HG02798 (cell line): ENCODE data around the gene KLHL29.

ENCODE experiments used
- ATAC-seq: cut with Tn5 transposase; IDR thresholded peaks from one replicate; pipeline ENCODE4 v1.9.1; 2021; ENCODE audit warnings: mild to moderate bottlenecking; ENCODE audit not compliant: unreplicated experiment, poor library complexity

The KLHL29 gene

DNA sequence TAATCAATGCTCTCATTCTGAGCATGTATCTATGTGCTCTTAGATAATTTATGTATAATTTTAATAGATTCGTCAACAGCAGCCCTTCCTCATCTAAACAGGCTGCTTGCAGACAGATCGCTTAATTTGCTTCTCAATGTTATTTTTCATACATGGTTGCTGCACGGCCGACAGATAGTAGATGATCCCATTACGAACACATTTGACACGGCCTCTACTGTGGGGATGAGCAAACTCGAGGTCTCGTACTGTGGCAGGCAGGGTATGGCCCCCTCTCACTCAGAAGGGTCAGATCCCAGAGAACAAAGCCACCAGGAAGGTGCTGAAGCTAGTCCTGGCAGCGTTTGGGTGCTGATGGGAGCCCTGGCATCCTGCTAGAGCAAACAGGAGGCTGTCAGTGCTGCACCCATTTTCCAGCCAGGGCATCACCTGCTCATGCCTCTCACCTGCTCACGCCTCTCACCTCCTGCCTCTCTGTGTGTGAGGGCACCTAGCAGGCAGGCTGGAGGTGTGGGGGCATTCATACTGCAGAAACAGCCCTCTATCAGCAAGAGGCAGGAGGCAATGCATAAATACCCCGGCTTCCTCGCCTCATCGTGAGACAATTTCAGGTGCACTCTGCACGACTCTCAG, 80.0 kb downstream of the KLHL29 start:
- no peak for ATAC-seq

DNA sequence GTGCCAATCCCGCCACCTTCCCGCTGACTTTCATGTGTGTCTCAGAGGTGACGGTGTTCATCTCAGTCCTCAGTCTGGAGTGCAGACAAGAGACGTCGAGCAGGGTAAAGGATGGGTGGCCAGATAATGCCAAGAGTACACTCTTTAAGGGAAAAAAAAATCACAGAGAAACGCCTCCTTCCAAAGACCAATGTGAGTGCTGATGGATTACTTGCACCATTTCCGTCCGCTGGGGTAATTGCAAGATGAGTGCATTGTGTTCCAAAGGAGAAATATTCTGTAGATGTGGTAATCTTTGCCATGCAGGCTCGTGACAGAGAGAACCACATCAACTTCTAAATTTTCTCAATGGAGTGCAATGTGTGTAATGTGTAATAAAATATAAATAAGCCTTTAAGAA, 81.0 kb downstream of the KLHL29 start:
- no peak for ATAC-seq

DNA sequence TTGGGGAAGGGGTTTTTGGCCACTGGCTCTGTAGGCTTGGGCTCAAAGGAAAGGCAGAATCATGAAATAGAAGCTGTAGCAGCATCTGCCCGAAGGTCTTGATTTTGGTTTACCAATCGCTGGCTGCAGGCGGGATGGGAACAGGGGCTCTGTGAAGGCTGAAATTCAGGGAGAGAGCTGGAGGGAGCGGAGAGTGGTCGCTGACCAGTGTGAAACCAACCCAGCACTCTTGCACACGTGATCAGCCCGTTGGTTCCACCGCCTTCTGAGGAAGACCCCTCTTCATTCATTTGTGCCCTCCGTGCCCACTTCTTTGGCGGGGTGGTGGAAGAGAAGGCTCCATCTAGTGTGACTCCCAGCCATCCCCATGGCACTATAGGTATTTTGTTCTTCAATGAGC, 82.6 kb downstream of the KLHL29 start:
- ATAC-seq = no peak

DNA sequence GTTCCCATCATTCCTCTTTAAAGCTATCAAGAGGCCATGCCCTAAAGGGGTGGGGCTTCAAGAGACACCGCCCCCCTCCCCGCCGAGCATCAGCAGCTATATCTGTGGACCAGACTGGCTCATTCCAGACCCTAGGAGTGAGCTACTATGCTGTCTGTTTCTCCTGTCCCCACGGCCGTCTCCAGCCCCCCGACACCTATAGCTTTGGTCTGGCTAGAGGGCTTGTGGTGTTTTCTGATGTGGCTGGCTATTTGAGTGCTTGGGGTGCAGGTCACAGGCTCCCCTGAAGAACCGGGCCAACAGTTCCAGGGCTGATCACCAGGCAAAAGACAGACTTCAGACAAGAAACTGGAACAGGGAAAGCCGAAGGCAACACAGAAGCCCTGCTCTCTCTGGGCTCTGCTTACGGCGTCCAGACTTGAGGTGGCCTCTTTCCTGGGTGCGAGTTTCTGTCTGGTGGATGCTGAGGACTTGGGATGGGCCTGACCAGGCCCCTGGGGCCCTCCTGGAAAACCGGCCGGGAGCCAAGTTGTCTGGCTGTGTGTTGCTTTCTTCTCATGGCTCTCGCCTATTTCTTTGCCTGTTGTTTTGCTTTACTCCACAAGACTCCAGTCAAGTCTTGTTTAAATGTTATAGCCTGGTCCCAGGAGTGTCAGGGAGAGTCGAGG, 83.6 kb downstream of the KLHL29 start:
- no peak for ATAC-seq

DNA sequence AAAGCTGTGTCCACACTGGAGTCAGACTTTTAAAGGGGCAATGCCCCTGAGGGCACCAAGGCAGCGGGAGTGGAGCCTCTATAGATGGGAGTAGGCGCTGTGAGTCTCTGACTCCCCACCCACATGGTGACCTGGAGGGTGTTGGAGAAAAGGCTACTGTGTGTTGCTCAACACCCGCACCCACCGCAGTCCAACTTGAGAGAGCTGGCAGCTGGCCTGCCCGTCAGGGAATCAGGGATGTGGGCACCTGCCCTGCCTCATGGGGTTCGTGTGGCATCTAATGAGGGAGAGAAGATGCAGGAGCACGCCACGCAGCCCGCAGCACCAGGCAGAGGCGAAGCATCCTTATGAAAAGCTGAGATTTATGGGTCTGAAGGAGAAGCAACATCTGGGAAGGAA, 84.2 kb downstream of the KLHL29 start:
- no peak for ATAC-seq

DNA sequence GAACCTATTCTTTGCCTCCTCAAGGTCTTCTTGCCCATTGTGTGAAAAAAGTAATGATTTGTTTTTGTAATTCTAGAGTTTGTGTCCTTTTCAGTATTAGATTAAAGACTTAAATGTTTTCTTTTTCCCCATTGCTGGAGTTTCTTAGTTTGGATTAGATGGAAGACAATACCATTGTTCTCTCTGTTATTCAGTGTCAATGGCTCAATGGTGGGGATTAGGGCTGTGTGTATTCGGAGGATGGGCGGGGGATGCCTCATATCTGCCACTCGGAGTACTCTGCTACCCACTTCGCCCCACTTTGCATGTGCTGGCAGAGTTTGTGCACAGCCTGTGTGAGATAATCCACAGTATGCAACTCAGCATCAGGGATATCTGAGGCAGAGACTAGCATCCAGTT, 90.1 kb downstream of the KLHL29 start:
- no peak for ATAC-seq

DNA sequence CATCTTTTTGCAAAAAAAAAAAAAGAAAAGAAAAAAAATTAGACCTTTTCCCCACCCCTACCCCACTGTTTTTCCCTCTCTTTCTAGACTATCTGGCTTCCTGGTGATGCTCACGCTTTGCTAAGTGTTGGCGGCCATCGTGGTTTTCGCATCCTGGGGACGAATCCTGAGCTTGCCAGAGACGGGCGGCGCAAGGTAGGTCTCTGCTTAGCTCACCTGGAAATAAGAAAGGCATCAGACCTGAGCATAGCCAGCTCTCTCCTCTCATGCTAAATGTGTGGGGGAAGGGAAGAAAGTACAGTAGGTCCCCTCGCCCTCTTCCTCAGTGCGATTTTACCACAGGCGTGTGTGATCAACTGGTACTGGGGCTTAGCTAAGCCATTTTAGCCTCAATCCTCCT, 90.5 kb downstream of the KLHL29 start:
- no peak for ATAC-seq

DNA sequence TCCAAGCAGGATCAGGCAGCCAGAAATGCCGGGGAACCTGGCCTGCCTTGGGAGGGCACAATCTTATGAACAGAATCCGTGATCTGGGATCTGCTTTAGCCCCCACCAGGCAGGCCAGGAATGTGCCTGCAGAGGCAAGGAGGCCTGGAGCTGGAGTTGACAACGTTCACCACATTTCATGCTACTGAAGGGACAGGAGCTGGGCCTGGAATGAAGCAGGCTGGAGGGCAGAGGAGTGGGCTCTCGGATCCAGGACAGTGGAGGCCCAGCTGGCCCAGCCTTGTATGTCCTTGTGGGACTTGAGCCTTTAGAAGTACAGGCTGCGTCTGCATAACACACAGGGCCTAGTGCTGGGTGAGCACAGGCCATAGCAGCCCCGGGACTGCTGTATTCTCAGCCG, 91.8 kb downstream of the KLHL29 start:
- ATAC-seq = no peak

DNA sequence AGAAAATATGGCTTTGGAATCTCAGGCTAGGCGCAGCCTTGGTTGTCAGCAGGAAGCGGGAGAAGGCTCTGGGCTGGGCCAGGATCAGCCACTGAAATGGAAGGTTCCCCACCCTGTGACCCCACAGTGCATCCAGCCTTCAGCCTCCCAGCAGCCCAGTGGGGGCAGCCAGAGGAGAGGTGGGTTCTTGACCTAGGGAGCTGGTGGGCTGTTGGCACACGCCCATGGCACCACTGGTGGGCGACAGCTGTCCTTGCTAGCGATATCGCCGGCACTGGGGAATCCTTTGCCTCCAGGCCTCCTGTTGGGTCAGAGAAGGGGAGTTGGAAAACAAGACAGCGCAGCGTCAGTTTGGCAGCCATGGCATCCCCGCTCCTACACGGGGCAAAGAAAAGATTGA, 92.4 kb downstream of the KLHL29 start:
- no peak for ATAC-seq

DNA sequence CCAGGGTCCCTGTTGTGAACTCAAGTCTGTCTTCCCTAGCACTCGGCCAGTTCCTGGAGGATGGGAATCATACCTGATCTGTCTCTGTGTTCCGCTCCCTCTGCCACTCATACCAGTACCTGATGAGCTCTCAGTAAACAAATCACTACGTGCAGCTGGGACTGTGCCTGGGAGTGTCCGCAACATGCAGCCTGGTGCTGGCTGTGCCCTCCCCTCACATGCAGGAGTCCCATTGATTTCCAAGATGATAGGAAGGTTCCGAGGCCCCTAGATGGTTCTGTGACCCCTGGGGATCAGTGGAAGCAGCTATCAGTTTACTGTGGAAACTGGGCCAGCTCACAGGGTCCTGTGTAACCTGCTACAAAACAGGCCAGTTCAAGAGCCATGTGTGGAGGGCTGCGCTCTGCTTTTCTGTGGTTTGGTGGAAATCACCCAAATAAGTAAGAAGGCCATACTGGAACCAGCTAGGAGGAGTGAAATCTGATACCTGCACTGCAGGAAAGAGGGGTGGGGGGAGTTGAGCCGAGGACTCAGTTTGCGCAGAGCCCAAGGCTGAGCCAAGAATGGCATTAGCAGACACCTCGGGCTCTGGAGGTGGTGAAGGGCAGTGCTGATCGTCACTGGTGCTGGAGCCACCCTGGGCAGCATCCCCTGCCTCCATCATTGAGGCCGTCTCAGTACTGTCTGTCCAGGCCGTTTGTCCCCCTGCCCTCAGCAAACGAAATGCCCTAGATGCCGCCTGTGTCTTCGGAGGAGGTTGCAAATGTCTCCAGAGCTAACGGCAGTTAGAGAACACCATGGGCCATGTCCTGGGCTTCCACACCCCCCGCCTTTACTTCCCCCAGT, 93.3 kb downstream of the KLHL29 start:
- no peak for ATAC-seq

DNA sequence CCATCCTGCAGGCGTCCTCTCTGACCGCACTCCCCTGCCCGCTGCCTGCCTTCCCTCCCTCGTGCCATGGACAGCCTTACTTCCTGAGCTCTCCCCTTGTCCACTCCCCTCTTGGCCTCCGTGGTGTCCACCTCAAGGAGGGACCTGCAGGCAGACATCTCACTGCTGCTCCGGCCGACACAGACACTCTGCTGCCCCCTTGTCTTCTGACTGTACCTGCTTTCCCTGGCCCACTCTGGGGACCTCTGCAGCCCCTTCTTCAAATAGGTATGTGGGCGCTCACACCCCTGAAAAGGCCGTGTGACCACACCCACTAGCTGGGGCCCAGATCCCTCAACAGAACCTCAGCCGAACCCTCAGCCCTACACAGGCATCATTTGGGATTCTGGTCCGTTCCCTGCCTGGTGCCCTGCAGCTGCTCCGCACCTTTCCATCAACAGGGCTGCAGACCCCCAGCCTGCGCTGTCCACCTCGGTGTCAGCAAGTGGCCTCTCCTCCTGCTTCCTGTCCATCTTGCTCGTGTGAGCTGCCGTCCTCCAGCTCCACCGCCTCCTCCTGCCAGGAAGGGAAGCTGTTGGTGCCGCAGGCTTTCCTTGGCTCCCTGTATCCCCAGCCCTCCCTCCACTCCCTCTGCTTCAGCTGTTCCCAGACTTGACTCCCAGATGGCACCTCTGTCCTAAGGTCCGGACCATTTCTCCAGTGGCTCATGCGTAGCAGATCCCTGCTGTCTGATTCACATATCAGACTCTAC, 94.1 kb downstream of the KLHL29 start:
- ATAC-seq = no peak

DNA sequence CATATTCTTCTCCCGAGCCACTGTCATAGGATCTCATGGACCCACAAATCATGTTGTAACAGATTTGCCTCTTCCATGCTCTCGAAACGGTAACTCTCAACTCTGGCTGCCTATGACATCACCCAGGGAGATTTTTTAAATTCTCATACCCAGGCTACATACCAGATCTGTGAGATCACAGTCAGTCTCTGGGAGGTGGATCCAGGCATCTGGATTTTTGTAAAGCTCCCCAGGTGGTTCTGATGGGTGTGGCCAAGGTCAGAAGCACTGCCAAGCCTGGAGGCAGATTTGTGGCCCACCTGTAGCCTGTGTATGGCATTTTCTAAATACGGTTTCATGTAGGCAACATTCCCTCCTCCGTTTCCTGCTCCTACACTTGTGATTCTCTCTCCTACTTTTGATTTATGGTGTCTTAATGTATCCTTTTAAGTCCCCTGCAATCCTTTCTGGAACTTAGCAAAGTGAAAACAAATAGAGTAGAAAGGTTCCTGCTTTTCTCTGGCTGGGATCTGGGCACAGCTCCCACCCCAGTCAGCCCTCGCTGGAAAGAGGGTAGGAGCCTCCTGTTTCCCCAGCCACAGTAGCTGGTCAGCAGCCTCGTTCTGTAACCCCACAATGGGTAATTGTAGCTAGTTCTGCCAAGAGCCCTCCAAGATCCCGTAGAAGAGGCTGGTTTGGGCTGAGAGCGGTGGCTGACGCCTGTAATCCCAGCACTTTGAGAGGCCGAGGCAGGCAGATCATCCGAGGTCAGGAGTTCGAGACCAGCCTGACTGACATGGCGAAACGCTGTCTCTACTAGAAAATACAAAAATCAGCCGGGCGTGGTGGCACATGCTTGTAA, 96.2 kb downstream of the KLHL29 start:
- ATAC-seq = no peak

DNA sequence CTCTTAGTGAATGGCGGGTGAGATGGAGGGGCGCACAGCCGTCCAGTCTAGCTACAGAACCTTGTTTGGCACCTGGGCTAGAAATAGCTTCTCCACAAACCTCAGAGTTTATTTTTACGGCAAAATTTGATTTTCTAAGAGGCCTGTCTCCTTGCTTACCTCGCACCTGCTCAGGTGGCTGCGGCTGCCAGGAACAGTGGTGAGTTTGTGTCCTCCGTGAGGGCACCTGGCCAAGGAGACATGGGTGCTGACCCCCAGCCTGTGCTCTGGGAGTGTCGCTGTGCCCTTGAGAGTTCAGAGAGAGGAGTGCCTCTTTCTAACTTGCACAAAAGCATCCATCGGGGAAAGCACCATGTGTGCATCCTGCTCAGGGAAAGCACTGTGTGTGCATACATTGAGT, 97.2 kb downstream of the KLHL29 start:
- ATAC-seq = no peak

DNA sequence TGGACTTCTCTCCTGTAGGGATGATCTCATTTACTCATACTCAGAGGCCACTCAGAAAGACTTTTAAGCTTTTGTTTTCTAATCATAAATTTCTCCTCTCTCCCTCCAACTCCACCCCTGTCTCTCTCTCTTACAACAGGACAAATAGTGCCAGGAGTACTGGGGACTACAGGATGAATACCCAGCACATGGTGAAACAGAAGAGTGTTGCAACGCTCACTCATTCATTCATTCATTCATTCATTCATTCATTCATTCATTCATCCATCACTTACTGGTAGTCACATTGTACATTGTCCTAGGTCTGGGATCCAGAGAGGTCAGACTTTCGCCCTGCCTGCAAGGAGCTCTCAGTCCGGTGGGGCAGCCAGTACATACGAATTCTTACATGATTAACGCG, 97.6 kb downstream of the KLHL29 start:
- no peak for ATAC-seq

DNA sequence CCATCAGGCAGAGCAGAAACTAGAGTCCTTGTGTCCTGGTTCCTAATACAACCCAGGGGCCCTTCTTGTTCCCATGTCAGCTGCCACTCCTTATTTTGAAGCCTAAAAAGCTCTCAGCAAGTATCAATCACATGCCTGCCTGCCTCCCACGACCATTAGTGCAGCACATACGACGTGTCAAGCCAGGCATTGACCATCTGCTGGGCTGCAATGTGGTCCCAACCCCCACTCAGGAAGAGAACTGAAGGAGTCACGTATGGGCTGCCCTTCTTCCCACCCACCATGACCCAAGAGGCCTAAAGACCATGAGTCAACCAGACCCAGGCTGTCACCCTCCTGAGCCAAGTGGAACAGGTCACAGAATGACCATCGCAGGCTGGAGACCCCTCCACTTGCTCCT, 98.8 kb downstream of the KLHL29 start:
- ATAC-seq = no peak

DNA sequence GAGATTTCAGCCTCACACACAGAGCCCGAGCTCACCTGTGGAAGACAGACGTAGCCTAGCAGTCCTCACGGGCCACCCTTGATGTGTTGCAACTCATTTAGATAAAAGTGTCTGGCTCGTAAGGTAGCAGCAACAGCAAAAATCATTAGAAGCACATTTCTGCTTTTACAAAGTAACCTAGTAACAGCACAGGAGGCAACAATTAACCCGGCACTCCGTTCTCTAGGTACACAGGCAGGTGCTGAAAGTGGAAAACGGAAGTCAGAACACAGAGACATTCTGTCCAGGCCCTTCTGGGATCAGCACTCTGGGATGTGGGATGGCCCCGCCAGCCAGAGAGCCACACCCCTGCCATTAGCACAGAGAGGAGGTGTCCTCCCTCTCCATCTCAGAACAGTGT, 99.3 kb downstream of the KLHL29 start:
- no peak for ATAC-seq

DNA sequence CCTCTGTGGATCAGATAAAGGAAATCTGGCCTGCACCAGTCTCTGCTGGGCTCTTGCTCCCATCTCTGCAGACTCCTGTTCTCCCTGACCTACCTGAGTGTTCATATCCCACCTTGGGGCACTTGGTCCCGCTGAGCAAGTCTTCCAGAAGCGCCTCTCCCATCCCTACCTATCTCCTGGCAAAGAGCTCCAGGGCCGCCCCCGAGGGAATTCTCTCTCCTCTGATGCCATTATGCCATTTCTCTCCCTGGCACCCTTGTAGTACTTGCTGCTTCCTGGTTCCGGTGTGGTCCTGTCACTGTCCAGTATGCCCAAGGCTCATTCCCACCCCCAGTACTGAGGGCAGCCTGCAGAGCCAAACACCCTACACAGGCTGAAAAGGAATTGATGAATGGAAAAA, 99.8 kb downstream of the KLHL29 start:
- ATAC-seq = no peak

DNA sequence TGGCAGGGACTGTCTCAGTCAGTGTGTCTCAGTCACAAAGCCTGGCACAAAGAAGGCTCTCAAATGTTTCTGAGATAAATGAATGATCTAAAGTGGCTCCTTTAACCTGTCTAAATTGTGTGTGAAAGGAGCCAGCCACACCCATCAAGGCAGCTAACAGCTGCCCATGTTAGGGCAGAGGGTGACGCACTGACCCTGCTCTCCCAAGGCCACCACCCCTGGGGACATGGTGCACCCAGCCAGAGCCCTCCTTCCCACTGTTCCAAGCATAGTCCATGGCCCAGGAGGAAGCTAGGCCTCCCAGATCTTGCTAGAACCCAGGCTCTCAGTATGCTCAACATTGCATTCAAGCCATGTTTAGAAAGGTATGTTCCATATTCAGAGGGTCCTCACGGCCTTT, 100.3 kb downstream of the KLHL29 start:
- no peak for ATAC-seq

DNA sequence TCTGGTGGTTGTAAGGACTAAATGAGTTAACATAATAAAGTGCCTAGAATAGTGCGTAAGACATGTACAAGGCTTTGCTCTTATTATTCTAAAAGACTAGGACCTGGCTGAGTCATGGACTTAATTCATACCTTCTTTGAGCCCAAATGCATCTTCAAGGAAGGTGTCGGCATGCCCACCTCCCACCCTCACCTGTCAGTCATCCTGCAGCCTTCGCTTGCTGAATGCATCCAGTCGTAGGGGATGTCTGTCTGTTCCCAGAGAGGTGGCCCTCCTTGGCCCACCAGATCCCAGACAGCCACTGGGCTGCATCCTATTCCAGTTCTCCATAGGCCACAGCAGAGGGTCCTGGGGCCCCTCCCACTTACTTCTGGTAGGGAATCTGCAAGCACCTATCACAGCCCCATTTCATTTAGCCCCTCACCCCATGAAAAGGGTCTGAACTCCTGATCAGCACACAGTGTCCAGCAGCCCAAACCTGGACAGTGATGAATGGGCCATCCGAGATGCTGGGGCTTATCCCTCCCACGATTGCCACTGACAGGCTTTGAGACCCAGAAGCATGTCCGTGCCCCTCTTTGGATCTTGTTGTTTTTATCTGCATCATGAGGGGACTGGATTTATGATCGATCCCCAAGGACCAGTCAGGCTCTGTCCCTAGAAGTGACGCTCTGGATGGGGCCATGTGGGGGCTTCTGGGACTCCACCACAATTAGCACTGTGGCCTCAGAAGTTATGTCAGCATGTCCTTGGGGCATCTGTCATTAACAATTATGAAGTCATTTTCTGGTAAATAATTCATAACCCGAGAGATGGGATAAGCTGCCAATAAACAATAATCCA, 101.1 kb downstream of the KLHL29 start:
- ATAC-seq = no peak
